Activated naive CD8-positive, alpha-beta T cell treated with anti-CD3 and anti-CD28 coated beads, Interleukin-2, amount 50 U/mL, for 24 hours (primary cell): Measurements from ENCODE around the gene KIF7.

Source experiments
- ATAC-seq: fragments of 150-1000 bp; cut with Tn5 transposase; one replicate; pipeline ENCODE4 v1.10.0; 2021
- DNase-seq: peaks from one replicate; pipeline ENCODE4 v3.0.0; 2021
- H3K27ac Mint-ChIP-seq: one replicate; pipeline ENCODE4 v1.8.0; 2021; ENCODE audit warnings: mild to moderate bottlenecking, mixed read lengths
- H3K27me3 Mint-ChIP-seq: one replicate; pipeline ENCODE4 v1.8.0; 2021; ENCODE audit warnings: mixed read lengths
- H3K36me3 Mint-ChIP-seq: one replicate; pipeline ENCODE4 v1.8.0; 2021; ENCODE audit warnings: low read depth, mixed read lengths
- H3K4me1 Mint-ChIP-seq: one replicate; pipeline ENCODE4 v1.8.0; 2021; ENCODE audit warnings: mixed read lengths
- H3K4me3 Mint-ChIP-seq: one replicate; pipeline ENCODE4 v1.8.0; 2021; ENCODE audit warnings: mild to moderate bottlenecking, moderate library complexity, mixed read lengths
- H3K9me3 Mint-ChIP-seq: one replicate; pipeline ENCODE4 v1.8.0; 2021; ENCODE audit warnings: mixed read lengths

The KIF7 gene

GRCh38 chr15:89674526-89674925, 19.3 kb upstream of the KIF7 start:
- Mint-ChIP-seq H3K27ac (no peak overlapping the region), H3K27me3 (no peaks in the 10 kb centered on the region), H3K4me1 (peaks cover 3% of the 10 kb centered on the region), H3K4me3 (no peak overlapping the region), H3K36me3 (no peaks in the 10 kb centered on the region), H3K9me3 (no peaks in the 10 kb centered on the region)
- DNase-seq (no peak), ATAC-seq (no peak)

GRCh38 chr15:89673165-89673512, 17.9 kb upstream of the KIF7 start:
- Mint-ChIP-seq H3K36me3 (no peaks in the 10 kb centered on the region), H3K27ac (no peak overlapping the region), H3K9me3 (no peaks in the 10 kb centered on the region), H3K27me3 (no peaks in the 10 kb centered on the region), H3K4me3 (no peak overlapping the region), H3K4me1 (peaks cover 3% of the 10 kb centered on the region)
- peak; percentile 34 for DNase-seq
- ATAC-seq = no peak

GRCh38 chr15:89672221-89673164, 17.2 kb upstream of the KIF7 start:
- Mint-ChIP-seq H3K4me3 (no peak overlapping the region), H3K27me3 (peaks cover 4% of the 10 kb centered on the region), H3K27ac (no peak overlapping the region), H3K9me3 (no peaks in the 10 kb centered on the region), H3K4me1 (peaks cover 3% of the 10 kb centered on the region), H3K36me3 (no peaks in the 10 kb centered on the region)
- ATAC-seq = no peak
- no peak for DNase-seq

- no peaks in the 10 kb centered on the region for H3K9me3 Mint-ChIP-seq
- peaks cover 6% of the 10 kb centered on the region for H3K27me3 Mint-ChIP-seq
- DNase-seq (no peak), ATAC-seq (peak; percentile 60)
- peaks cover 3% of the 10 kb centered on the region for H3K4me1 Mint-ChIP-seq
- H3K27ac Mint-ChIP-seq = no peak overlapping the region
- no peaks in the 10 kb centered on the region for H3K36me3 Mint-ChIP-seq
- H3K4me3 Mint-ChIP-seq = no peak overlapping the region
Measured at GRCh38 chr15:89671687-89672086, 16.4 kb upstream of the KIF7 start.

GRCh38 chr15:89670971-89671560, 15.8 kb upstream of the KIF7 start:
- no peaks in the 10 kb centered on the region for H3K36me3 Mint-ChIP-seq
- no peak overlapping the region for H3K27ac Mint-ChIP-seq
- H3K4me3 Mint-ChIP-seq = no peak overlapping the region
- DNase-seq (no peak), ATAC-seq (no peak)
- peaks cover 12% of the 10 kb centered on the region for H3K27me3 Mint-ChIP-seq
- peaks cover 3% of the 10 kb centered on the region for H3K4me1 Mint-ChIP-seq
- no peaks in the 10 kb centered on the region for H3K9me3 Mint-ChIP-seq

GRCh38 chr15:89669941-89670340, 14.7 kb upstream of the KIF7 start:
- Mint-ChIP-seq H3K27me3 (peaks cover 16% of the 10 kb centered on the region), H3K27ac (no peak overlapping the region), H3K9me3 (no peaks in the 10 kb centered on the region), H3K4me1 (peaks cover 4% of the 10 kb centered on the region), H3K36me3 (no peaks in the 10 kb centered on the region), H3K4me3 (no peak overlapping the region)
- ATAC-seq (no peak), DNase-seq (no peak)

GRCh38 chr15:89669309-89669865, 14.1 kb upstream of the KIF7 start:
- Mint-ChIP-seq H3K4me3 (no peak overlapping the region), H3K4me1 (peaks cover 4% of the 10 kb centered on the region), H3K36me3 (no peaks in the 10 kb centered on the region), H3K27ac (no peak overlapping the region), H3K9me3 (no peaks in the 10 kb centered on the region), H3K27me3 (peaks cover 21% of the 10 kb centered on the region)
- DNase-seq (no peak), ATAC-seq (no peak)

GRCh38 chr15:89668171-89668570, 12.9 kb upstream of the KIF7 start:
- Mint-ChIP-seq H3K4me3 (no peak overlapping the region), H3K9me3 (no peaks in the 10 kb centered on the region), H3K36me3 (no peaks in the 10 kb centered on the region), H3K4me1 (peaks cover 4% of the 10 kb centered on the region), H3K27ac (no peak overlapping the region), H3K27me3 (peaks cover 26% of the 10 kb centered on the region)
- no peak for ATAC-seq
- DNase-seq = no peak

- peaks cover 4% of the 10 kb centered on the region for H3K4me1 Mint-ChIP-seq
- H3K27ac Mint-ChIP-seq = no peak overlapping the region
- no peak for DNase-seq
- H3K27me3 Mint-ChIP-seq = peaks cover 26% of the 10 kb centered on the region
- H3K36me3 Mint-ChIP-seq = no peaks in the 10 kb centered on the region
- no peak overlapping the region for H3K4me3 Mint-ChIP-seq
- no peak for ATAC-seq
- H3K9me3 Mint-ChIP-seq = no peaks in the 10 kb centered on the region
Measured at GRCh38 chr15:89667706-89667960, 12.4 kb upstream of the KIF7 start.

GRCh38 chr15:89666858-89667705, 11.8 kb upstream of the KIF7 start:
- no peak overlapping the region for H3K27ac Mint-ChIP-seq
- DNase-seq (no peak), ATAC-seq (no peak)

GRCh38 chr15:89666184-89666857, 11.1 kb upstream of the KIF7 start:
- DNase-seq = no peak
- H3K4me1 Mint-ChIP-seq = peaks cover 1% of the 10 kb centered on the region
- peaks cover 31% of the 10 kb centered on the region for H3K27me3 Mint-ChIP-seq
- H3K27ac Mint-ChIP-seq = no peak overlapping the region
- H3K4me3 Mint-ChIP-seq = no peak overlapping the region
- ATAC-seq = no peak
- H3K9me3 Mint-ChIP-seq = no peaks in the 10 kb centered on the region
- H3K36me3 Mint-ChIP-seq = no peaks in the 10 kb centered on the region

More at GRCh38 chr15:89666858-89667705, 11.8 kb upstream of the KIF7 start:
- H3K36me3 Mint-ChIP-seq = no peaks in the 10 kb centered on the region
- H3K4me1 Mint-ChIP-seq = peaks cover 4% of the 10 kb centered on the region
- H3K27me3 Mint-ChIP-seq = peaks cover 30% of the 10 kb centered on the region
- no peak overlapping the region for H3K4me3 Mint-ChIP-seq
- no peaks in the 10 kb centered on the region for H3K9me3 Mint-ChIP-seq

- H3K4me3 Mint-ChIP-seq = no peak overlapping the region
- H3K27ac Mint-ChIP-seq = no peak overlapping the region
- H3K27me3 Mint-ChIP-seq = peaks cover 34% of the 10 kb centered on the region
- H3K36me3 Mint-ChIP-seq = no peaks in the 10 kb centered on the region
- peaks cover 1% of the 10 kb centered on the region for H3K4me1 Mint-ChIP-seq
- ATAC-seq (peak; percentile 56), DNase-seq (peak; percentile 14)
- no peaks in the 10 kb centered on the region for H3K9me3 Mint-ChIP-seq
Measured at GRCh38 chr15:89665449-89666181, 10.3 kb upstream of the KIF7 start.

- peaks cover 1% of the 10 kb centered on the region for H3K4me1 Mint-ChIP-seq
- peak overlapping the region; percentile 47 for H3K4me3 Mint-ChIP-seq
- peaks cover 38% of the 10 kb centered on the region for H3K27me3 Mint-ChIP-seq
- no peak for DNase-seq
- no peaks in the 10 kb centered on the region for H3K9me3 Mint-ChIP-seq
- ATAC-seq = no peak
- no peak overlapping the region for H3K27ac Mint-ChIP-seq
- no peaks in the 10 kb centered on the region for H3K36me3 Mint-ChIP-seq
Measured at GRCh38 chr15:89664441-89665350, 9.4 kb upstream of the KIF7 start.
